HL-60 (cell line): ENCODE measurements around the gene EIF4E1B.
"Not testable (repeated sequence)": the region's sequence is repeated elsewhere in the genome, so short reads cannot be mapped to it uniquely, and the experiment has no call there.

Source experiments
- GABPA ChIP-seq: IDR thresholded peaks from 2 replicates; pipeline ENCODE4 v1.6.1; 2012; ENCODE audit warnings: low read depth
- POLR2AphosphoS5 ChIP-seq: IDR thresholded peaks from 2 replicates; pipeline ENCODE4 v1.6.1; 2012; ENCODE audit warnings: low read depth
- SPI1 ChIP-seq: IDR thresholded peaks from 2 replicates; pipeline ENCODE4 v1.6.1; 2012; ENCODE audit warnings: low read depth, mild to moderate bottlenecking, borderline replicate concordance
- TF ChIP-seq, protein P1 (sequence below): IDR thresholded peaks from one replicate; pipeline ENCODE4 v1.5.1; 2011; ENCODE audit warnings: low read length, control low read depth, inconsistent platforms; ENCODE audit not compliant: insufficient read depth
- TF ChIP-seq, protein P2 (sequence below): IDR thresholded peaks from 2 replicates; pipeline ENCODE4 v1.6.1; 2012; ENCODE audit warnings: low read depth; ENCODE audit not compliant: insufficient replicate concordance

DNA sequence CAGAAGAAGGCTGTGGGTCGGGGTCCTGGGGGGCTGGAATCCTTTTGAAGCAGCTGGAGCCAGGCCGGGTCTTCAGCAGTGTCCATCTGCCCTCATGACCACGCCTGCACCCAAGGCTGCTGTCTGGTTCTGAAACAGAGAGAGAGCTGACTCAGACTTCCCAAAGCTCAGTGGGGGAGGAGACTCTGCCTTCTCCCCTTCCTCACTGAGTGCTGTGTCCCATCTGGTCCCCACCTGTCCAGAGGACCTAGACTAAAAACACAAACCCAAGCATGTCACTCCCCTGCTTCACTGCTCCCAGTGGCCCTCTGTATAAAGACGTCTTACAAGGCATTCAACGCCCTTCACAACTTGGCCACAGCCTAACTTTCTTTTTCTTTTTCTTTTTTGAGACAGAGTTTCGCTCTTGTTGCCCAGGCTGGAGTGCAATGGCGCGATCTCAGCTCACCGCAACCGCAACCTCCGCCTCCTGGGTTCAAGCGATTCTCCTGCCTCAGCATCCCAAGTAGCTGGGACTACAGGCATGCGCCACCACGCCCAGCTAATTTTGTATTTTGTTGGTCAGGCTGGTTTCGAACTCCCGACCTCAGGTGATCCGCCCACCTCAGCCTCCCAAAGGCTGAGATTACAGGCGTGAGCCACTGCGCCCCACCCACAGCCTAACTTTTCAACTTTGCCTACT lies 30.6 kb upstream of the EIF4E1B start:
- TF ChIP-seq, protein P1, sequence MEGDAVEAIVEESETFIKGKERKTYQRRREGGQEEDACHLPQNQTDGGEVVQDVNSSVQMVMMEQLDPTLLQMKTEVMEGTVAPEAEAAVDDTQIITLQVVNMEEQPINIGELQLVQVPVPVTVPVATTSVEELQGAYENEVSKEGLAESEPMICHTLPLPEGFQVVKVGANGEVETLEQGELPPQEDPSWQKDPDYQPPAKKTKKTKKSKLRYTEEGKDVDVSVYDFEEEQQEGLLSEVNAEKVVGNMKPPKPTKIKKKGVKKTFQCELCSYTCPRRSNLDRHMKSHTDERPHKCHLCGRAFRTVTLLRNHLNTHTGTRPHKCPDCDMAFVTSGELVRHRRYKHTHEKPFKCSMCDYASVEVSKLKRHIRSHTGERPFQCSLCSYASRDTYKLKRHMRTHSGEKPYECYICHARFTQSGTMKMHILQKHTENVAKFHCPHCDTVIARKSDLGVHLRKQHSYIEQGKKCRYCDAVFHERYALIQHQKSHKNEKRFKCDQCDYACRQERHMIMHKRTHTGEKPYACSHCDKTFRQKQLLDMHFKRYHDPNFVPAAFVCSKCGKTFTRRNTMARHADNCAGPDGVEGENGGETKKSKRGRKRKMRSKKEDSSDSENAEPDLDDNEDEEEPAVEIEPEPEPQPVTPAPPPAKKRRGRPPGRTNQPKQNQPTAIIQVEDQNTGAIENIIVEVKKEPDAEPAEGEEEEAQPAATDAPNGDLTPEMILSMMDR: not testable (repeated sequence)
- not testable (repeated sequence) for TF ChIP-seq POLR2AphosphoS5, GABPA, SPI1
- TF ChIP-seq, protein P2, sequence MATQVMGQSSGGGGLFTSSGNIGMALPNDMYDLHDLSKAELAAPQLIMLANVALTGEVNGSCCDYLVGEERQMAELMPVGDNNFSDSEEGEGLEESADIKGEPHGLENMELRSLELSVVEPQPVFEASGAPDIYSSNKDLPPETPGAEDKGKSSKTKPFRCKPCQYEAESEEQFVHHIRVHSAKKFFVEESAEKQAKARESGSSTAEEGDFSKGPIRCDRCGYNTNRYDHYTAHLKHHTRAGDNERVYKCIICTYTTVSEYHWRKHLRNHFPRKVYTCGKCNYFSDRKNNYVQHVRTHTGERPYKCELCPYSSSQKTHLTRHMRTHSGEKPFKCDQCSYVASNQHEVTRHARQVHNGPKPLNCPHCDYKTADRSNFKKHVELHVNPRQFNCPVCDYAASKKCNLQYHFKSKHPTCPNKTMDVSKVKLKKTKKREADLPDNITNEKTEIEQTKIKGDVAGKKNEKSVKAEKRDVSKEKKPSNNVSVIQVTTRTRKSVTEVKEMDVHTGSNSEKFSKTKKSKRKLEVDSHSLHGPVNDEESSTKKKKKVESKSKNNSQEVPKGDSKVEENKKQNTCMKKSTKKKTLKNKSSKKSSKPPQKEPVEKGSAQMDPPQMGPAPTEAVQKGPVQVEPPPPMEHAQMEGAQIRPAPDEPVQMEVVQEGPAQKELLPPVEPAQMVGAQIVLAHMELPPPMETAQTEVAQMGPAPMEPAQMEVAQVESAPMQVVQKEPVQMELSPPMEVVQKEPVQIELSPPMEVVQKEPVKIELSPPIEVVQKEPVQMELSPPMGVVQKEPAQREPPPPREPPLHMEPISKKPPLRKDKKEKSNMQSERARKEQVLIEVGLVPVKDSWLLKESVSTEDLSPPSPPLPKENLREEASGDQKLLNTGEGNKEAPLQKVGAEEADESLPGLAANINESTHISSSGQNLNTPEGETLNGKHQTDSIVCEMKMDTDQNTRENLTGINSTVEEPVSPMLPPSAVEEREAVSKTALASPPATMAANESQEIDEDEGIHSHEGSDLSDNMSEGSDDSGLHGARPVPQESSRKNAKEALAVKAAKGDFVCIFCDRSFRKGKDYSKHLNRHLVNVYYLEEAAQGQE: not testable (repeated sequence)
